Vagina (tissue), 2 donors: ENCODE data around the gene COG1.

Experiments
- POLR2A ChIP-seq, 2 donors: fragments of 450-650 bp; IDR thresholded peaks; one replicate each; pipeline ENCODE4 v1.6.1; 2017; ENCODE audit warnings: antibody characterized with exemption in 2 of 2, mild to moderate bottlenecking in 2 of 2, moderate library complexity in 2 of 2
- TF ChIP-seq, protein P1 (sequence below), 3 experiments: fragments of 450-650 bp in 2 of 3; fragments of 200-600 bp in 1 of 3; sonication (generic) in 1 of 3; IDR thresholded peaks; one replicate each; pipeline ENCODE4 v1.5.1; 2017 to 2019; ENCODE audit warnings: antibody characterized with exemption in 3 of 3, mild to moderate bottlenecking in 2 of 3, moderate library complexity in 2 of 3

DNA sequence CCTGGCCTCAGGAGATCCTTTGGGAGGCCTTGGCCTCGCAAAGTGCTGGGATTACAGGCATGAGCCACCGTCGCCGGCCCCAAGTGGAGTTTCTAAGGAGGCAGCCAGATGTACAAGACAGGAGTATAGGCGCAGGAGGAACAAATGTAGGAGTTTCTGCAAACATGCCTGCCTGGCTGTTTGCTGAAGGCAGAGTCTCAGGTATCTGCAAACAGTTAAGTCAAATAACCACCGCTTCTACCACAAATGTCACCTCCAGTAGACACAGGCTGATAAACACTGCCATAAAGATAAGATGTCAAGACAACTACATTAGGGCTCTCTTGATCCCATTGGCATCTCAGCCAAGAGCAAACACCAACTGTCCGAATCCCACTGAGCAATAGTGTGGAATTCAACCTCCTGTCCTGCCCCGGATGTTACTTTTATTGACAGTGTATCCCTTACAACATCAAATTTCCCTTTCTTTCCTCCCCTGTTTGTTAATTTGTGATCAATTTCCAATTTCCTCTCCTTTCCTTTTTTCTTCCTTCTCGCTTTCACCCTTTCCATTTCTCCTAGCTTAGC lies 5.6 kb upstream of the COG1 start:
- TF ChIP-seq, protein P1, sequence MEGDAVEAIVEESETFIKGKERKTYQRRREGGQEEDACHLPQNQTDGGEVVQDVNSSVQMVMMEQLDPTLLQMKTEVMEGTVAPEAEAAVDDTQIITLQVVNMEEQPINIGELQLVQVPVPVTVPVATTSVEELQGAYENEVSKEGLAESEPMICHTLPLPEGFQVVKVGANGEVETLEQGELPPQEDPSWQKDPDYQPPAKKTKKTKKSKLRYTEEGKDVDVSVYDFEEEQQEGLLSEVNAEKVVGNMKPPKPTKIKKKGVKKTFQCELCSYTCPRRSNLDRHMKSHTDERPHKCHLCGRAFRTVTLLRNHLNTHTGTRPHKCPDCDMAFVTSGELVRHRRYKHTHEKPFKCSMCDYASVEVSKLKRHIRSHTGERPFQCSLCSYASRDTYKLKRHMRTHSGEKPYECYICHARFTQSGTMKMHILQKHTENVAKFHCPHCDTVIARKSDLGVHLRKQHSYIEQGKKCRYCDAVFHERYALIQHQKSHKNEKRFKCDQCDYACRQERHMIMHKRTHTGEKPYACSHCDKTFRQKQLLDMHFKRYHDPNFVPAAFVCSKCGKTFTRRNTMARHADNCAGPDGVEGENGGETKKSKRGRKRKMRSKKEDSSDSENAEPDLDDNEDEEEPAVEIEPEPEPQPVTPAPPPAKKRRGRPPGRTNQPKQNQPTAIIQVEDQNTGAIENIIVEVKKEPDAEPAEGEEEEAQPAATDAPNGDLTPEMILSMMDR (IDR thresholded peaks at IDR 0.05), result no peak
- TF ChIP-seq POLR2A (IDR thresholded peaks at IDR 0.05), result no peak
